H1 (cell line): ENCODE measurements around the gene IGLL1. TPM values are rescaled to one million over a fixed set of nuclear protein-coding genes. Genes with fewer than 3 reads are reported as not detected.

ENCODE experiments used
- CTCF ChIA-PET: fragments of 300-600 bp; sonication (Branson Sonifier 250); formaldehyde crosslinking; loops from one replicate; lab custom pipeline; 2021; ENCODE audit not compliant: partially characterized antibody; lab: Charles Lee
- POLR2A ChIA-PET: fragments of 300-600 bp; sonication (Branson Sonifier 250); formaldehyde crosslinking; loops from one replicate; lab custom pipeline; 2021; ENCODE audit warnings: inconsistent platforms; ENCODE audit not compliant: partially characterized antibody; lab: Charles Lee
- DNase-seq, 2 experiments: peaks; one replicate each; pipeline versions ENCODE4 v3.0.0 to v3.0.0-alpha.2; 2010 to 2022; ENCODE audit warnings: low spot score in 2 of 2, low read depth in 1 of 2, mixed read lengths in 1 of 2
- FAIRE-seq: peaks from 2 replicates; lab custom pipeline; 2011; peaks lifted over from hg19 to GRCh38; lab: Jason Lieb, UNC
- H2AFZ ChIP-seq: 2 replicates; pipeline ENCODE4 v1.8.1; 2012; ENCODE audit warnings: low read length, inconsistent platforms
- H2AK5ac ChIP-seq: 2 replicates; pipeline ENCODE4 v1.6.1; 2013; ENCODE audit warnings: low read depth, low read length
- H2BK120ac ChIP-seq: replicated peaks from 2 replicates; pipeline ENCODE3; 2013; ENCODE audit warnings: low read depth, low read length, inconsistent platforms
- H2BK12ac ChIP-seq: 2 replicates; pipeline ENCODE4 v1.6.1; 2013; ENCODE audit warnings: low read depth, low read length
- H2BK15ac ChIP-seq: 2 replicates; pipeline ENCODE4 v1.6.1; 2013; ENCODE audit warnings: low read length
- H2BK20ac ChIP-seq: 2 replicates; pipeline ENCODE4 v1.6.1; 2013; ENCODE audit warnings: low read length
- H2BK5ac ChIP-seq: 2 replicates; pipeline ENCODE4 v1.6.1; 2013; ENCODE audit warnings: low read depth, low read length
- H3K14ac ChIP-seq: 2 replicates; pipeline ENCODE4 v1.6.1; 2013; ENCODE audit warnings: inconsistent platforms; ENCODE audit not compliant: insufficient read length
- H3K18ac ChIP-seq: 2 replicates; pipeline ENCODE4 v1.6.1; 2013; ENCODE audit warnings: low read length; ENCODE audit errors: extremely low read depth
- H3K23ac ChIP-seq: 2 replicates; pipeline ENCODE4 v1.6.1; 2013; ENCODE audit warnings: inconsistent platforms; ENCODE audit not compliant: insufficient read length
- H3K23me2 ChIP-seq: 2 replicates; pipeline ENCODE4 v1.6.1; 2013; ENCODE audit warnings: low read depth, low read length
- H3K27ac ChIP-seq: 2 replicates; pipeline ENCODE4 v1.6.1; 2011; ENCODE audit warnings: low read depth, low read length, inconsistent platforms
- H3K27me3 ChIP-seq, 4 experiments: replicated peaks in 1 of 4; 1 replicate in 1 of 4; 2 replicates in 3 of 4; pipeline versions ENCODE4 v1.6.1 to v1.8.1; 2011 to 2013; ENCODE audit warnings: low read length in 3 of 4, mild to moderate bottlenecking in 3 of 4, inconsistent platforms in 2 of 4, mixed read lengths in 2 of 4, moderate library complexity in 1 of 4; ENCODE audit not compliant: control insufficient read depth in 3 of 4, insufficient read depth in 3 of 4; ENCODE audit errors: extremely low read depth in 1 of 4
- H3K36me3 ChIP-seq, 4 experiments: 2 replicates each; pipeline versions ENCODE4 v1.6.1 to v1.8.1; 2011 to 2013; ENCODE audit warnings: mild to moderate bottlenecking in 4 of 4, low read length in 3 of 4, moderate library complexity in 2 of 4, control low read depth in 1 of 4, inconsistent platforms in 1 of 4; ENCODE audit not compliant: insufficient read depth in 4 of 4, control insufficient read depth in 2 of 4
- H3K4ac ChIP-seq: replicated peaks from 2 replicates; pipeline ENCODE3; 2013; ENCODE audit warnings: low read length, low read depth, mixed read lengths, inconsistent platforms; ENCODE audit not compliant: insufficient read length
- H3K4me1 ChIP-seq, 4 experiments: replicated peaks in 1 of 4; 1 replicate in 1 of 4; 2 replicates in 3 of 4; pipeline versions ENCODE4 v1.6.1 to v1.8.1; 2011 to 2013; ENCODE audit warnings: low read length in 3 of 4, inconsistent platforms in 2 of 4, mixed read lengths in 1 of 4; ENCODE audit not compliant: insufficient read depth in 4 of 4, control insufficient read depth in 3 of 4
- H3K4me2 ChIP-seq, 2 experiments: 2 replicates each; pipeline versions ENCODE4 v1.6.1 to v1.8.1; 2011 to 2013; ENCODE audit warnings: low read depth in 2 of 2, low read length in 2 of 2, control low read depth in 1 of 2, inconsistent platforms in 1 of 2, mild to moderate bottlenecking in 1 of 2; ENCODE audit not compliant: insufficient read depth in 1 of 2
- H3K4me3 ChIP-seq, 4 experiments: fragments of 200-600, 300-600 bp in 1 of 4; sonication (generic), shearing (Covaris generic), sonication (Bioruptor Twin) in 1 of 4; 2 replicates each; pipeline versions ENCODE4 v1.5.1 to v1.8.1; 2011 to 2016; ENCODE audit warnings: low read length in 4 of 4, low read depth in 3 of 4, control low read depth in 2 of 4, inconsistent platforms in 2 of 4, mild to moderate bottlenecking in 2 of 4, mixed read lengths in 1 of 4, moderate library complexity in 1 of 4; ENCODE audit not compliant: insufficient read depth in 2 of 4; ENCODE audit errors: extremely low read depth in 1 of 4
- H3K56ac ChIP-seq: replicated peaks from 2 replicates; pipeline ENCODE3; 2013; ENCODE audit warnings: low read depth, mild to moderate bottlenecking, mixed read lengths, low read length, inconsistent platforms; ENCODE audit not compliant: insufficient read length
- H3K79me1 ChIP-seq: 2 replicates; pipeline ENCODE4 v1.6.1; 2013; ENCODE audit warnings: low read depth, low read length, control low read depth
- H3K79me2 ChIP-seq, 2 experiments: 2 replicates each; pipeline versions ENCODE4 v1.6.1 to v1.8.1; 2012 to 2013; ENCODE audit warnings: low read length in 2 of 2, mild to moderate bottlenecking in 2 of 2, inconsistent platforms in 1 of 2; ENCODE audit not compliant: insufficient read depth in 2 of 2, control insufficient read depth in 1 of 2
- H3K9ac ChIP-seq, 4 experiments: replicated peaks in 1 of 4; 1 replicate in 1 of 4; 2 replicates in 3 of 4; pipeline versions ENCODE4 v1.6.1 to v1.8.1; 2011 to 2013; ENCODE audit warnings: low read depth in 3 of 4, low read length in 3 of 4, control low read depth in 2 of 4, mild to moderate bottlenecking in 2 of 4, moderate library complexity in 2 of 4, inconsistent platforms in 1 of 4; ENCODE audit errors: extremely low read depth in 1 of 4
- H3K9me3 ChIP-seq, 2 experiments: 2 replicates each; pipeline versions ENCODE4 v1.6.1 to v1.8.1; 2012 to 2013; ENCODE audit warnings: mild to moderate bottlenecking in 2 of 2, moderate library complexity in 2 of 2, control low read depth in 1 of 2, inconsistent platforms in 1 of 2, low read depth in 1 of 2, low read length in 1 of 2, mixed read lengths in 1 of 2; ENCODE audit not compliant: insufficient read depth in 2 of 2
- H4K20me1 ChIP-seq, 2 experiments: replicated peaks in 1 of 2; 2 replicates each; pipeline versions ENCODE3 to v1.8.1; 2011 to 2013; ENCODE audit warnings: inconsistent platforms in 2 of 2, low read length in 2 of 2, mild to moderate bottlenecking in 1 of 2; ENCODE audit not compliant: insufficient read depth in 2 of 2, control insufficient read depth in 1 of 2
- H4K5ac ChIP-seq: 2 replicates; pipeline ENCODE4 v1.6.1; 2013; ENCODE audit warnings: low read length, low read depth, mixed read lengths, inconsistent platforms; ENCODE audit not compliant: insufficient read length
- H4K8ac ChIP-seq: 2 replicates; pipeline ENCODE4 v1.8.0; 2013; ENCODE audit warnings: mild to moderate bottlenecking, moderate library complexity, low read length, inconsistent platforms; ENCODE audit not compliant: insufficient read depth; ENCODE audit errors: extremely low read depth
- H4K91ac ChIP-seq: replicated peaks from 2 replicates; pipeline ENCODE3; 2013; ENCODE audit warnings: low read length, mixed read lengths, inconsistent platforms; ENCODE audit not compliant: insufficient read length
- ASH2L ChIP-seq: fragments of 200-600, 300-600 bp; sonication (generic); IDR thresholded peaks from one replicate; pipeline ENCODE4 v1.7.1; 2017; ENCODE audit warnings: low read length
- ATF3 ChIP-seq: IDR thresholded peaks from 2 replicates; pipeline ENCODE4 v1.6.1; 2011; ENCODE audit warnings: low read depth, mild to moderate bottlenecking, low read length; ENCODE audit not compliant: insufficient read depth
- CBX5 ChIP-seq: fragments of 300-800, 300-1000 bp; sonication (generic); IDR thresholded peaks from 2 replicates; pipeline ENCODE4 v1.7.1; 2016; ENCODE audit warnings: antibody characterized with exemption, low read length, low read depth
- GABPA ChIP-seq: IDR thresholded peaks from 2 replicates; pipeline ENCODE4 v1.6.1; 2011; ENCODE audit warnings: mild to moderate bottlenecking, low read length, moderate library complexity, borderline replicate concordance; ENCODE audit not compliant: insufficient read depth
- HDAC2 ChIP-seq, 2 experiments: fragments of 300-600 bp in 1 of 2; sonication (generic) in 1 of 2; IDR thresholded peaks; 2 replicates each; pipeline ENCODE4 v1.6.1; 2011 to 2012; ENCODE audit warnings: low read depth in 2 of 2, low read length in 2 of 2, mild to moderate bottlenecking in 2 of 2, moderate library complexity in 2 of 2, borderline replicate concordance in 1 of 2, inconsistent platforms in 1 of 2
- HDAC6 ChIP-seq: IDR thresholded peaks from one replicate; pipeline ENCODE4 v1.7.1; 2012; ENCODE audit warnings: low read depth, mild to moderate bottlenecking, inconsistent platforms, low read length, moderate library complexity
- JUND ChIP-seq: IDR thresholded peaks from 2 replicates; pipeline ENCODE4 v1.6.1; 2011; ENCODE audit warnings: mild to moderate bottlenecking, improper control_type of control experiment, low read length
- KDM1A ChIP-seq: fragments of 200-600, 300-600 bp; sonication (generic); IDR thresholded peaks from 2 replicates; pipeline ENCODE4 v1.7.1; 2016; ENCODE audit warnings: mild to moderate bottlenecking, low read length, borderline replicate concordance
- MAX ChIP-seq: IDR thresholded peaks from 2 replicates; pipeline ENCODE4 v1.6.1; 2012; ENCODE audit warnings: inconsistent platforms
- NRF1 ChIP-seq: IDR thresholded peaks from 2 replicates; pipeline ENCODE4 v1.6.1; 2011; ENCODE audit warnings: mild to moderate bottlenecking, low read depth, low read length, improper control_type of control experiment
- POLR2A ChIP-seq, 2 experiments: IDR thresholded peaks; 1 replicate in 1 of 2; 2 replicates in 1 of 2; pipeline ENCODE4 v1.6.1; 2011; ENCODE audit warnings: low read depth in 2 of 2, low read length in 2 of 2, mild to moderate bottlenecking in 2 of 2; ENCODE audit errors: control extremely low read depth in 1 of 2
- POU5F1 ChIP-seq: IDR thresholded peaks from 2 replicates; pipeline ENCODE4 v1.6.1; 2011; ENCODE audit warnings: low read depth, mild to moderate bottlenecking, low read length, moderate library complexity
- SP4 ChIP-seq: IDR thresholded peaks from 2 replicates; pipeline ENCODE4 v1.6.1; 2012; ENCODE audit warnings: low read length, inconsistent platforms
- TEAD4 ChIP-seq: IDR thresholded peaks from 2 replicates; pipeline ENCODE4 v1.6.1; 2012; ENCODE audit warnings: low read depth, low read length, inconsistent platforms, mixed read lengths
- WGBS, 2 experiments: shearing (Covaris generic) in 1 of 2; methylation state at CpG; one replicate each; pipeline versions ENCODE4 v1.1.6 to v1.1.7; 2013 to 2015; ENCODE audit warnings: low lambda C conversion rate in 2 of 2, mixed read lengths in 2 of 2, inconsistent platforms in 1 of 2, low coverage in 1 of 2, missing lambda C conversion rate in 1 of 2; ENCODE audit not compliant: insufficient replicate concordance in 2 of 2, insufficient coverage in 1 of 2, insufficient read length in 1 of 2; ENCODE audit errors: extremely low coverage in 1 of 2, missing lambda C conversion rate in 1 of 2; 5-methylcytosine and 5-hydroxymethylcytosine counted together
- polyA plus RNA-seq, 7 experiments: library from polyadenylated mRNA; depleted of rRNA in 3 of 7; stranded (reverse) in 5 of 7; unstranded in 2 of 7; fragments of >200 nt in 5 of 7; fragments of 200-250 nt in 2 of 7; gene quantifications; 1 replicate in 5 of 7; 2 replicates in 1 of 7; 4 replicates in 1 of 7; pipeline versions ENCODE4 v1.2.1 to v1.2.3, GENCODE V29; 2011 to 2013; ENCODE audit warnings: missing spikeins in 2 of 7, mixed read lengths in 2 of 7
- total RNA-seq: library from RNA; stranded (reverse); fragmentation: NEBNext Ultra II Directional; extraction: Animal tissue kit (Norgen Biotek cat#: 25700); gene quantifications from 2 replicates; pipeline ENCODE4 v1.2.1, GENCODE V29; 2021

The IGLL1 gene
- total and polyA plus RNA-seq, 2 of the 8 experiments (the other 6 are each of a cell fraction or from before 2014, with no cell fraction given), result not detected

GRCh38 chr22:23564276-23564675 lies 15.8 kb downstream of the IGLL1 start:
- CTCF ChIA-PET, result interaction anchor here (4.2 kb wide), 1 partner anchor 27 kb away, joined by 17 read pairs; no protein-coding TSS in a partner anchor
- WGBS, 2 experiments, result 87% methylated on average over 7 of the region's 7 CpGs; no CpG with 5 or more reads in 1 of the 2 experiments
- POLR2A ChIA-PET, result no interaction called here

More at GRCh38 chr22:23564276-23564675, 15.8 kb downstream of the IGLL1 start:
- Histone ChIP-seq H3K27me3 (peaks cover 4 to 36% (median 25%) of the 10 kb centered on the region in 4 experiments), H3K23me2 (peaks cover 11% of the 10 kb centered on the region; the same call in 1 of the 2 replicates), H3K9ac (no peak overlapping the region), H3K14ac (no peak overlapping the region), H4K8ac (no peak overlapping the region), H2AFZ (no peak overlapping the region), H4K5ac (no peak overlapping the region), H3K4me2 (no peak overlapping the region), H3K23ac (no peak overlapping the region), H2BK15ac (no peak overlapping the region), H3K36me3 (no peaks in the 10 kb centered on the region), H3K4me1 (peaks cover 0 to 14% (median 10%) of the 10 kb centered on the region in 4 experiments; a peak in 6 of 7 replicates), H3K56ac (no peak overlapping the region), H3K79me1 (no peaks in the 10 kb centered on the region), H2AK5ac (no peak overlapping the region), H3K79me2 (no peaks in the 10 kb centered on the region), H3K4me3 (no peak overlapping the region), H2BK120ac (no peak overlapping the region), H4K91ac (no peak overlapping the region), H2BK12ac (peak overlapping the region; percentile 27; the same call in 1 of the 2 replicates), H3K4ac (no peak overlapping the region), H3K27ac (no peak overlapping the region), H4K20me1 (peaks cover 0 to 3% of the 10 kb centered on the region in 2 experiments), H3K18ac (no peak overlapping the region), H2BK20ac (no peak overlapping the region), H3K9me3 (no peaks in the 10 kb centered on the region), H2BK5ac (no peak overlapping the region)
- FAIRE-seq, result no peak
- DNase-seq, result no peak
- no peak for TF ChIP-seq CBX5
- TF ChIP-seq GABPA, result no peak
- TF ChIP-seq POU5F1, result no peak
- TF ChIP-seq KDM1A, result no peak
- TF ChIP-seq POLR2A (IDR thresholded peaks at IDR 0.05; ENCODE audit: control extremely low read depth in 1 of 2, low read depth in 2 of 2, low read length in 2 of 2), result no peak
- TF ChIP-seq NRF1, result no peak
- no peak for TF ChIP-seq TEAD4
- no peak for TF ChIP-seq ATF3
- no peak for TF ChIP-seq HDAC6
- no peak for TF ChIP-seq HDAC2 (IDR thresholded peaks at IDR 0.05; ENCODE audit: borderline replicate concordance in 1 of 2, low read depth in 2 of 2, low read length in 2 of 2)
- no peak for TF ChIP-seq MAX
- no peak for TF ChIP-seq JUND
- TF ChIP-seq SP4, result no peak
- no peak for TF ChIP-seq ASH2L
